Measurements from ENCODE around the gene TTC9C. TPM values are rescaled to one million over a fixed set of nuclear protein-coding genes. Genes with fewer than 3 reads are reported as not detected.

The TTC9C gene
- total and polyA plus RNA-seq, 2 of the 13 experiments (the other 11 are each of a cell fraction or from before 2014, with no cell fraction given) = 28.0 to 36.4 TPM

DNA sequence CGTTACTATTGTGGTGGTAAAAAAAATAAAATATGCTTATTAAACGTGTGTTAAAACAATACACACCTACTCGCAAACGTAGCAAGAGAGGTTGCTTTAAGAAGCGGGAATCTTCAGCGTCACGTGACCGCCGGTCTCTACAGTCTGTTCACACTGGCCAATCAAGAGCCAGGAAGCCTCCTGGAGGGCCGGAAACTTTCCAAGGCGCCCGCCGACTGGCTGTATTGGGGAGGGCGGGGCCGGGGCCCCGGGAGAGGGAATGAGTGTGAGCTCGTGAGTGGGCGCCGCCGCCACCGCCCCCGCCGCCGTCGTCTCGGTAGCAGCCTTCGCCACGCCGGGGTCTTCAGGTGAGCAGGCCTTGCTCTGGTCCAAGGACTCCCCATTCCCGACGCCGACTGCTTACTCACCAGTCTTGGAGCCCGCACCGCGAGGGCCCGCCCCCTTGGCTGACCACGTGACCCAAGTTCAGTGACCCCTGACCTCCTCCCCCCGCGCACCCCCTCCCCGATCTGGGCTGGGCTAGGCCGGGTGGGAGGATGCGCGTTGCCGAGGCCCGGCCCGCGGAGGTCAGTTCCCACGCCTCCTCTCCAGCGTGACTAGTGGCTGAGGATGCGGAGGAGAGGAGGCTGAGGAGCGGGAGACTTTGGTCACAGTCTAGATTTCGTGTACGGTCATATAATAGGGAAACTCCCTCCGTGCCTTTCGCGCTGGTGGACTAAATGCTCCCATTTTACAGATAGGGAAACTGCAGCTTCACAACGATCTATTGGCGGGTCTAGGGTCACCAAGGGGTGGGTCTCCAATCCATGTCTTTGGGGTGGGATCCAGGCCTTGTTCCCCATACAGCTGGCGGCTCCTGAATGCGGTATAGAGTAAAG, 43.1 kb downstream of the TTC9C start, which contains the start of gene TAF6L (continued):
- peak; percentile 30 for TF ChIP-seq PHF5A (CRISPR knock-in tag; IDR thresholded peaks at IDR 0.05; ENCODE audit: low read depth, unreplicated experiment)
- peak; percentile 66; the same call in 1 of the 2 replicates for TF ChIP-seq KAT8 (CRISPR knock-in tag; IDR thresholded peaks at IDR 0.05)
- TF ChIP-seq, protein P1, sequence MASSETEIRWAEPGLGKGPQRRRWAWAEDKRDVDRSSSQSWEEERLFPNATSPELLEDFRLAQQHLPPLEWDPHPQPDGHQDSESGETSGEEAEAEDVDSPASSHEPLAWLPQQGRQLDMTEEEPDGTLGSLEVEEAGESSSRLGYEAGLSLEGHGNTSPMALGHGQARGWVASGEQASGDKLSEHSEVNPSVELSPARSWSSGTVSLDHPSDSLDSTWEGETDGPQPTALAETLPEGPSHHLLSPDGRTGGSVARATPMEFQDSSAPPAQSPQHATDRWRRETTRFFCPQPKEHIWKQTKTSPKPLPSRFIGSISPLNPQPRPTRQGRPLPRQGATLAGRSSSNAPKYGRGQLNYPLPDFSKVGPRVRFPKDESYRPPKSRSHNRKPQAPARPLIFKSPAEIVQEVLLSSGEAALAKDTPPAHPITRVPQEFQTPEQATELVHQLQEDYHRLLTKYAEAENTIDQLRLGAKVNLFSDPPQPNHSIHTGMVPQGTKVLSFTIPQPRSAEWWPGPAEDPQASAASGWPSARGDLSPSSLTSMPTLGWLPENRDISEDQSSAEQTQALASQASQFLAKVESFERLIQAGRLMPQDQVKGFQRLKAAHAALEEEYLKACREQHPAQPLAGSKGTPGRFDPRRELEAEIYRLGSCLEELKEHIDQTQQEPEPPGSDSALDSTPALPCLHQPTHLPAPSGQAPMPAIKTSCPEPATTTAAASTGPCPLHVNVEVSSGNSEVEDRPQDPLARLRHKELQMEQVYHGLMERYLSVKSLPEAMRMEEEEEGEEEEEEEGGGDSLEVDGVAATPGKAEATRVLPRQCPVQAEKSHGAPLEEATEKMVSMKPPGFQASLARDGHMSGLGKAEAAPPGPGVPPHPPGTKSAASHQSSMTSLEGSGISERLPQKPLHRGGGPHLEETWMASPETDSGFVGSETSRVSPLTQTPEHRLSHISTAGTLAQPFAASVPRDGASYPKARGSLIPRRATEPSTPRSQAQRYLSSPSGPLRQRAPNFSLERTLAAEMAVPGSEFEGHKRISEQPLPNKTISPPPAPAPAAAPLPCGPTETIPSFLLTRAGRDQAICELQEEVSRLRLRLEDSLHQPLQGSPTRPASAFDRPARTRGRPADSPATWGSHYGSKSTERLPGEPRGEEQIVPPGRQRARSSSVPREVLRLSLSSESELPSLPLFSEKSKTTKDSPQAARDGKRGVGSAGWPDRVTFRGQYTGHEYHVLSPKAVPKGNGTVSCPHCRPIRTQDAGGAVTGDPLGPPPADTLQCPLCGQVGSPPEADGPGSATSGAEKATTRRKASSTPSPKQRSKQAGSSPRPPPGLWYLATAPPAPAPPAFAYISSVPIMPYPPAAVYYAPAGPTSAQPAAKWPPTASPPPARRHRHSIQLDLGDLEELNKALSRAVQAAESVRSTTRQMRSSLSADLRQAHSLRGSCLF (CRISPR knock-in tag; IDR thresholded peaks at IDR 0.05; ENCODE audit: borderline replicate concordance) = no peak
- TF ChIP-seq NFRKB (IDR thresholded peaks at IDR 0.05) = no peak
- TF ChIP-seq NRL (CRISPR knock-in tag; IDR thresholded peaks at IDR 0.05; ENCODE audit: borderline replicate concordance) = no peak
- TF ChIP-seq ZNF737 (CRISPR knock-in tag; IDR thresholded peaks at IDR 0.05; ENCODE audit: borderline replicate concordance) = no peak
- TF ChIP-seq, protein P2, sequence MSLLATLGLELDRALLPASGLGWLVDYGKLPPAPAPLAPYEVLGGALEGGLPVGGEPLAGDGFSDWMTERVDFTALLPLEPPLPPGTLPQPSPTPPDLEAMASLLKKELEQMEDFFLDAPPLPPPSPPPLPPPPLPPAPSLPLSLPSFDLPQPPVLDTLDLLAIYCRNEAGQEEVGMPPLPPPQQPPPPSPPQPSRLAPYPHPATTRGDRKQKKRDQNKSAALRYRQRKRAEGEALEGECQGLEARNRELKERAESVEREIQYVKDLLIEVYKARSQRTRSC (CRISPR knock-in tag; IDR thresholded peaks at IDR 0.05; ENCODE audit: low read depth) = no peak
- TF ChIP-seq, protein P3, sequence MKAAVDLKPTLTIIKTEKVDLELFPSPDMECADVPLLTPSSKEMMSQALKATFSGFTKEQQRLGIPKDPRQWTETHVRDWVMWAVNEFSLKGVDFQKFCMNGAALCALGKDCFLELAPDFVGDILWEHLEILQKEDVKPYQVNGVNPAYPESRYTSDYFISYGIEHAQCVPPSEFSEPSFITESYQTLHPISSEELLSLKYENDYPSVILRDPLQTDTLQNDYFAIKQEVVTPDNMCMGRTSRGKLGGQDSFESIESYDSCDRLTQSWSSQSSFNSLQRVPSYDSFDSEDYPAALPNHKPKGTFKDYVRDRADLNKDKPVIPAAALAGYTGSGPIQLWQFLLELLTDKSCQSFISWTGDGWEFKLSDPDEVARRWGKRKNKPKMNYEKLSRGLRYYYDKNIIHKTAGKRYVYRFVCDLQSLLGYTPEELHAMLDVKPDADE (CRISPR knock-in tag; IDR thresholded peaks at IDR 0.05) = no peak
- no peak for TF ChIP-seq GLI4 (CRISPR knock-in tag; IDR thresholded peaks at IDR 0.05; ENCODE audit: borderline replicate concordance)
- TF ChIP-seq ZNF615 (CRISPR knock-in tag; IDR thresholded peaks at IDR 0.05; ENCODE audit: borderline replicate concordance) = no peak
- TF ChIP-seq FOXA3 (CRISPR knock-in tag; IDR thresholded peaks at IDR 0.05) = no peak; the same call in 1 of the 2 replicates
- no peak; the same call in 1 of the 2 replicates for TF ChIP-seq ZNF329 (CRISPR knock-in tag; IDR thresholded peaks at IDR 0.05; ENCODE audit: low read depth)
- peak; percentile 42; the same call in 1 of the 2 replicates for TF ChIP-seq SP4 (CRISPR knock-in tag; IDR thresholded peaks at IDR 0.05)
- no peak for TF ChIP-seq RFX5 (IDR thresholded peaks at IDR 0.05; ENCODE audit: low read depth, low read length)
- TF ChIP-seq ZNF382 (CRISPR knock-in tag; IDR thresholded peaks at IDR 0.05; ENCODE audit: borderline replicate concordance) = no peak
- peak; percentile 73; the same call in 1 of the 2 replicates for TF ChIP-seq BORCS8-MEF2B (CRISPR knock-in tag; IDR thresholded peaks at IDR 0.05)
- peak; percentile 82; the same call in 1 of the 2 replicates for TF ChIP-seq KDM1A (CRISPR knock-in tag; IDR thresholded peaks at IDR 0.05)
- 0 out of 2 replicates have a peak, but pooled peaks have one; percentile 54 for TF ChIP-seq ZBTB3 (CRISPR knock-in tag; IDR thresholded peaks at IDR 0.05; ENCODE audit: borderline replicate concordance, low read depth)
- peak; percentile 58 for TF ChIP-seq HDAC2 (CRISPR knock-in tag; IDR thresholded peaks at IDR 0.05)
- TF ChIP-seq ZNF17 (CRISPR knock-in tag; IDR thresholded peaks at IDR 0.05) = no peak
- peak; percentile 69 for TF ChIP-seq SPEN (CRISPR knock-in tag; IDR thresholded peaks at IDR 0.05; ENCODE audit: low read depth)
- TF ChIP-seq ZC3H13 (CRISPR knock-in tag; IDR thresholded peaks at IDR 0.05) = peak; percentile 76
- TF ChIP-seq SNAPC2 (CRISPR knock-in tag; IDR thresholded peaks at IDR 0.05) = peak; percentile 67; the same call in 1 of the 2 replicates
- TF ChIP-seq HMG20B (CRISPR knock-in tag; conservative IDR thresholded peaks at IDR 0.05) = no peak
